H1 (cell line): ENCODE results near the gene DLG5. TPM values are rescaled to one million over a fixed set of nuclear protein-coding genes. Genes with fewer than 3 reads are reported as not detected.

ENCODE experiments used
- CTCF ChIA-PET: fragments of 300-600 bp; sonication (Branson Sonifier 250); formaldehyde crosslinking; loops from one replicate; lab custom pipeline; 2021; ENCODE audit not compliant: partially characterized antibody; lab: Charles Lee
- POLR2A ChIA-PET: fragments of 300-600 bp; sonication (Branson Sonifier 250); formaldehyde crosslinking; loops from one replicate; lab custom pipeline; 2021; ENCODE audit warnings: inconsistent platforms; ENCODE audit not compliant: partially characterized antibody; lab: Charles Lee
- DNase-seq, 2 experiments: peaks; one replicate each; pipeline versions ENCODE4 v3.0.0 to v3.0.0-alpha.2; 2010 to 2022; ENCODE audit warnings: low spot score in 2 of 2, low read depth in 1 of 2, mixed read lengths in 1 of 2
- FAIRE-seq: peaks from 2 replicates; lab custom pipeline; 2011; peaks lifted over from hg19 to GRCh38; lab: Jason Lieb, UNC
- H2AFZ ChIP-seq: 2 replicates; pipeline ENCODE4 v1.8.1; 2012; ENCODE audit warnings: low read length, inconsistent platforms
- H2AK5ac ChIP-seq: 2 replicates; pipeline ENCODE4 v1.6.1; 2013; ENCODE audit warnings: low read depth, low read length
- H2BK120ac ChIP-seq: replicated peaks from 2 replicates; pipeline ENCODE3; 2013; ENCODE audit warnings: low read depth, low read length, inconsistent platforms
- H2BK12ac ChIP-seq: 2 replicates; pipeline ENCODE4 v1.6.1; 2013; ENCODE audit warnings: low read depth, low read length
- H2BK15ac ChIP-seq: 2 replicates; pipeline ENCODE4 v1.6.1; 2013; ENCODE audit warnings: low read length
- H2BK20ac ChIP-seq: 2 replicates; pipeline ENCODE4 v1.6.1; 2013; ENCODE audit warnings: low read length
- H2BK5ac ChIP-seq: 2 replicates; pipeline ENCODE4 v1.6.1; 2013; ENCODE audit warnings: low read depth, low read length
- H3K14ac ChIP-seq: 2 replicates; pipeline ENCODE4 v1.6.1; 2013; ENCODE audit warnings: inconsistent platforms; ENCODE audit not compliant: insufficient read length
- H3K18ac ChIP-seq: 2 replicates; pipeline ENCODE4 v1.6.1; 2013; ENCODE audit warnings: low read length; ENCODE audit errors: extremely low read depth
- H3K23ac ChIP-seq: 2 replicates; pipeline ENCODE4 v1.6.1; 2013; ENCODE audit warnings: inconsistent platforms; ENCODE audit not compliant: insufficient read length
- H3K23me2 ChIP-seq: 2 replicates; pipeline ENCODE4 v1.6.1; 2013; ENCODE audit warnings: low read depth, low read length
- H3K27ac ChIP-seq: 2 replicates; pipeline ENCODE4 v1.6.1; 2011; ENCODE audit warnings: low read depth, low read length, inconsistent platforms
- H3K27me3 ChIP-seq, 4 experiments: replicated peaks in 1 of 4; 1 replicate in 1 of 4; 2 replicates in 3 of 4; pipeline versions ENCODE4 v1.6.1 to v1.8.1; 2011 to 2013; ENCODE audit warnings: low read length in 3 of 4, mild to moderate bottlenecking in 3 of 4, inconsistent platforms in 2 of 4, mixed read lengths in 2 of 4, moderate library complexity in 1 of 4; ENCODE audit not compliant: control insufficient read depth in 3 of 4, insufficient read depth in 3 of 4; ENCODE audit errors: extremely low read depth in 1 of 4
- H3K36me3 ChIP-seq, 4 experiments: 2 replicates each; pipeline versions ENCODE4 v1.6.1 to v1.8.1; 2011 to 2013; ENCODE audit warnings: mild to moderate bottlenecking in 4 of 4, low read length in 3 of 4, moderate library complexity in 2 of 4, control low read depth in 1 of 4, inconsistent platforms in 1 of 4; ENCODE audit not compliant: insufficient read depth in 4 of 4, control insufficient read depth in 2 of 4
- H3K4ac ChIP-seq: replicated peaks from 2 replicates; pipeline ENCODE3; 2013; ENCODE audit warnings: low read length, low read depth, mixed read lengths, inconsistent platforms; ENCODE audit not compliant: insufficient read length
- H3K4me1 ChIP-seq, 4 experiments: replicated peaks in 1 of 4; 1 replicate in 1 of 4; 2 replicates in 3 of 4; pipeline versions ENCODE4 v1.6.1 to v1.8.1; 2011 to 2013; ENCODE audit warnings: low read length in 3 of 4, inconsistent platforms in 2 of 4, mixed read lengths in 1 of 4; ENCODE audit not compliant: insufficient read depth in 4 of 4, control insufficient read depth in 3 of 4
- H3K4me2 ChIP-seq, 2 experiments: 2 replicates each; pipeline versions ENCODE4 v1.6.1 to v1.8.1; 2011 to 2013; ENCODE audit warnings: low read depth in 2 of 2, low read length in 2 of 2, control low read depth in 1 of 2, inconsistent platforms in 1 of 2, mild to moderate bottlenecking in 1 of 2; ENCODE audit not compliant: insufficient read depth in 1 of 2
- H3K4me3 ChIP-seq, 4 experiments: fragments of 200-600, 300-600 bp in 1 of 4; sonication (generic), shearing (Covaris generic), sonication (Bioruptor Twin) in 1 of 4; 2 replicates each; pipeline versions ENCODE4 v1.5.1 to v1.8.1; 2011 to 2016; ENCODE audit warnings: low read length in 4 of 4, low read depth in 3 of 4, control low read depth in 2 of 4, inconsistent platforms in 2 of 4, mild to moderate bottlenecking in 2 of 4, mixed read lengths in 1 of 4, moderate library complexity in 1 of 4; ENCODE audit not compliant: insufficient read depth in 2 of 4; ENCODE audit errors: extremely low read depth in 1 of 4
- H3K56ac ChIP-seq: replicated peaks from 2 replicates; pipeline ENCODE3; 2013; ENCODE audit warnings: low read depth, mild to moderate bottlenecking, mixed read lengths, low read length, inconsistent platforms; ENCODE audit not compliant: insufficient read length
- H3K79me1 ChIP-seq: 2 replicates; pipeline ENCODE4 v1.6.1; 2013; ENCODE audit warnings: low read depth, low read length, control low read depth
- H3K79me2 ChIP-seq, 2 experiments: 2 replicates each; pipeline versions ENCODE4 v1.6.1 to v1.8.1; 2012 to 2013; ENCODE audit warnings: low read length in 2 of 2, mild to moderate bottlenecking in 2 of 2, inconsistent platforms in 1 of 2; ENCODE audit not compliant: insufficient read depth in 2 of 2, control insufficient read depth in 1 of 2
- H3K9ac ChIP-seq, 4 experiments: replicated peaks in 1 of 4; 1 replicate in 1 of 4; 2 replicates in 3 of 4; pipeline versions ENCODE4 v1.6.1 to v1.8.1; 2011 to 2013; ENCODE audit warnings: low read depth in 3 of 4, low read length in 3 of 4, control low read depth in 2 of 4, mild to moderate bottlenecking in 2 of 4, moderate library complexity in 2 of 4, inconsistent platforms in 1 of 4; ENCODE audit errors: extremely low read depth in 1 of 4
- H3K9me3 ChIP-seq, 2 experiments: 2 replicates each; pipeline versions ENCODE4 v1.6.1 to v1.8.1; 2012 to 2013; ENCODE audit warnings: mild to moderate bottlenecking in 2 of 2, moderate library complexity in 2 of 2, control low read depth in 1 of 2, inconsistent platforms in 1 of 2, low read depth in 1 of 2, low read length in 1 of 2, mixed read lengths in 1 of 2; ENCODE audit not compliant: insufficient read depth in 2 of 2
- H4K20me1 ChIP-seq, 2 experiments: replicated peaks in 1 of 2; 2 replicates each; pipeline versions ENCODE3 to v1.8.1; 2011 to 2013; ENCODE audit warnings: inconsistent platforms in 2 of 2, low read length in 2 of 2, mild to moderate bottlenecking in 1 of 2; ENCODE audit not compliant: insufficient read depth in 2 of 2, control insufficient read depth in 1 of 2
- H4K5ac ChIP-seq: 2 replicates; pipeline ENCODE4 v1.6.1; 2013; ENCODE audit warnings: low read length, low read depth, mixed read lengths, inconsistent platforms; ENCODE audit not compliant: insufficient read length
- H4K8ac ChIP-seq: 2 replicates; pipeline ENCODE4 v1.8.0; 2013; ENCODE audit warnings: mild to moderate bottlenecking, moderate library complexity, low read length, inconsistent platforms; ENCODE audit not compliant: insufficient read depth; ENCODE audit errors: extremely low read depth
- H4K91ac ChIP-seq: replicated peaks from 2 replicates; pipeline ENCODE3; 2013; ENCODE audit warnings: low read length, mixed read lengths, inconsistent platforms; ENCODE audit not compliant: insufficient read length
- ATF3 ChIP-seq: IDR thresholded peaks from 2 replicates; pipeline ENCODE4 v1.6.1; 2011; ENCODE audit warnings: low read depth, mild to moderate bottlenecking, low read length; ENCODE audit not compliant: insufficient read depth
- FOSL1 ChIP-seq: IDR thresholded peaks from 2 replicates; pipeline ENCODE4 v1.6.1; 2011; ENCODE audit warnings: mild to moderate bottlenecking, low read depth, low read length, moderate library complexity; ENCODE audit not compliant: insufficient read depth
- SIN3A ChIP-seq, 2 experiments: IDR thresholded peaks in 1 of 2; conservative IDR thresholded peaks in 1 of 2; 2 replicates each; pipeline ENCODE4 v1.6.1; 2011 to 2012; ENCODE audit warnings: low read length in 2 of 2, improper control_type of control experiment in 1 of 2, low read depth in 1 of 2, mild to moderate bottlenecking in 1 of 2
- SIRT6 ChIP-seq: IDR thresholded peaks from one replicate; pipeline ENCODE4 v1.7.1; 2012; ENCODE audit warnings: low read length, inconsistent platforms
- TAF1 ChIP-seq: IDR thresholded peaks from 2 replicates; pipeline ENCODE4 v1.6.1; 2011; ENCODE audit warnings: mild to moderate bottlenecking, low read depth, low read length
- TCF12 ChIP-seq: IDR thresholded peaks from 2 replicates; pipeline ENCODE4 v1.6.1; 2011; ENCODE audit warnings: low read depth, mild to moderate bottlenecking, low read length
- WGBS, 2 experiments: shearing (Covaris generic) in 1 of 2; methylation state at CpG; one replicate each; pipeline versions ENCODE4 v1.1.6 to v1.1.7; 2013 to 2015; ENCODE audit warnings: low lambda C conversion rate in 2 of 2, mixed read lengths in 2 of 2, inconsistent platforms in 1 of 2, low coverage in 1 of 2, missing lambda C conversion rate in 1 of 2; ENCODE audit not compliant: insufficient replicate concordance in 2 of 2, insufficient coverage in 1 of 2, insufficient read length in 1 of 2; ENCODE audit errors: extremely low coverage in 1 of 2, missing lambda C conversion rate in 1 of 2; 5-methylcytosine and 5-hydroxymethylcytosine counted together
- polyA plus RNA-seq, 7 experiments: library from polyadenylated mRNA; depleted of rRNA in 3 of 7; stranded (reverse) in 5 of 7; unstranded in 2 of 7; fragments of >200 nt in 5 of 7; fragments of 200-250 nt in 2 of 7; gene quantifications; 1 replicate in 5 of 7; 2 replicates in 1 of 7; 4 replicates in 1 of 7; pipeline versions ENCODE4 v1.2.1 to v1.2.3, GENCODE V29; 2011 to 2013; ENCODE audit warnings: missing spikeins in 2 of 7, mixed read lengths in 2 of 7
- total RNA-seq: library from RNA; stranded (reverse); fragmentation: NEBNext Ultra II Directional; extraction: Animal tissue kit (Norgen Biotek cat#: 25700); gene quantifications from 2 replicates; pipeline ENCODE4 v1.2.1, GENCODE V29; 2021

Gene DLG5
- total and polyA plus RNA-seq, 2 of the 8 experiments (the other 6 are each of a cell fraction or from before 2014, with no cell fraction given), result 15.6 to 71.4 TPM

DNA sequence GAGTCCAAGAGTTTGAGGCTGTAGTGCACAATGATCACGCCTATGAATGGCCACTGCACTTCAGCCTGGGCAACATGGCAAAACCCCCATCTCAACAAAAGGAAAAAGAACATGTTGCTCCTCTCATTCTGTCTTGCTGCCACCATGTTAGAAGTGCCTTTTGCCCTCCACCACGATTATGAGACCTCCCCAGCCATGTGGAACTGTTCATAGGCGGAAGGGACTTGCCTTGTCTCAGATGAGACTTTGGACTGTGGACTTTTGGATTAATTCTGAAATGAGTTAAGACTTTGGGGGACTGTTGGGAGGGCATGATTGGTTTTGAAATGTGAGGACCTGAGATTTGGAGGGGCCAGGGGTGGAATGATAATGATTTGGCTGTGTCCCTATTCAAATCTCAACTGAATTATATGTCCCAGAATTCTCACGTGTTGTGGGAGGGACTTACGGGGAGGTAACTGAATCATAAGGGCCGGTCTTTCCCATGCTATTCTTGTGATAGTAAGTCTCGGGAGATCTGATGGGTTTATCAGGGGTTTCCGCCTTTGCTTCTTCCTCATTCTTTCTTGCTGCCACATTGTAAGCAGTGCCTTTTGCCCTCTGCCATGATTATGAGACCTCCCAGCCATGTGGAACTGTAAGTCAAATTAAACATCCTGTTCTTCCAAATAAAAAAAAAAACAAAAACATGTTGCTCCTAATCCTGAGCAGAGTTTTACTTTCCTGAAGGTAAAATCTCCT, 22.3 kb downstream of the DLG5 start:
- Histone ChIP-seq H3K36me3 (no peaks in the 10 kb centered on the region), H3K56ac (no peak overlapping the region)
- 89% methylated on average over 8 of the region's 8 CpGs; no CpG with 5 or more reads in 1 of the 2 experiments for WGBS, 2 experiments

More for the DNA sequence above, 22.3 kb downstream of the DLG5 start:
- POLR2A ChIA-PET, result interaction anchor here (0.8 to 1.3 kb wide), 3 partner anchors 10 to 21 kb away, joined by 3 to 4 read pairs (median 3); no protein-coding TSS in a partner anchor
- Histone ChIP-seq H4K5ac (no peak overlapping the region), H4K20me1 (peaks cover 0 to 10% of the 10 kb centered on the region in 2 experiments), H2BK12ac (0 out of 2 replicates have a peak overlapping the region, but pooled peaks have one; percentile 5)
- TF ChIP-seq TAF1 (no peak), FOSL1 (no peak), TCF12 (no peak), SIRT6 (no peak), SIN3A (conservative IDR thresholded peaks at IDR 0.05 in 1 of 2, IDR thresholded peaks at IDR 0.05 in 1 of 2; ENCODE audit: low read depth in 1 of 2, low read length in 2 of 2) (no peak), ATF3 (no peak)
- TF ChIP-seq, all 59 proteins: peak for 0
- H3K4me1 ChIP-seq, result peaks cover 0 to 3% (median 2%) of the 10 kb centered on the region in 4 experiments; a peak in 3 of 7 replicates
- peaks cover 10 to 82% of the 10 kb centered on the region in 2 experiments for H3K79me2 ChIP-seq
- H4K91ac ChIP-seq, result no peak overlapping the region
- no peaks in the 10 kb centered on the region for H3K27me3 ChIP-seq
- no peak overlapping the region for H3K9ac ChIP-seq
- H2BK20ac ChIP-seq, result no peak overlapping the region
- no peak overlapping the region for H2BK120ac ChIP-seq
- H3K18ac ChIP-seq, result no peak overlapping the region
- H2AK5ac ChIP-seq, result no peak overlapping the region
- 0 out of 2 replicates have a peak overlapping the region, but pooled peaks have one; percentile 10 for H3K27ac ChIP-seq
- H3K14ac ChIP-seq, result no peak overlapping the region
- H3K4me2 ChIP-seq, result no peak overlapping the region
- peaks cover 22% of the 10 kb centered on the region for H3K79me1 ChIP-seq
- no peak overlapping the region for H3K4me3 ChIP-seq
- CTCF ChIA-PET, result interaction anchor here (0.6 to 5.2 kb wide), 4 partner anchors 12 to 70 kb away, joined by 3 to 47 read pairs (median 20); no protein-coding TSS in a partner anchor
- no peak overlapping the region for H4K8ac ChIP-seq
- no peaks in the 10 kb centered on the region for H3K23me2 ChIP-seq
- DNase-seq (no peak), FAIRE-seq (no peak)
- H2AFZ ChIP-seq, result no peak overlapping the region
- no peak overlapping the region for H2BK5ac ChIP-seq
- no peak overlapping the region for H2BK15ac ChIP-seq
- no peak overlapping the region for H3K23ac ChIP-seq
- H3K9me3 ChIP-seq, result no peaks in the 10 kb centered on the region
- no peak overlapping the region for H3K4ac ChIP-seq
